HFFc6 (cell line): ENCODE data around the gene DACH2. TPM values are rescaled to one million over a fixed set of nuclear protein-coding genes. Genes with fewer than 3 reads are reported as not detected.

Experiments used
- DNase-seq: peaks from one replicate; pipeline ENCODE4 v3.0.0-alpha.2; 2018
- H3K27ac Mint-ChIP-seq: 2 replicates; pipeline ENCODE4 v1.8.0; 2020; ENCODE audit warnings: mild to moderate bottlenecking, mixed read lengths
- H3K27me3 Mint-ChIP-seq: 2 replicates; pipeline ENCODE4 v1.8.0; 2021; ENCODE audit warnings: mild to moderate bottlenecking, moderate library complexity, mixed read lengths; ENCODE audit not compliant: insufficient read depth
- H3K36me3 Mint-ChIP-seq: 2 replicates; pipeline ENCODE4 v1.8.0; 2021; ENCODE audit warnings: low read depth, mixed read lengths
- H3K4me1 Mint-ChIP-seq: 2 replicates; pipeline ENCODE4 v1.8.0; 2020; ENCODE audit warnings: low read depth, mixed read lengths
- H3K4me3 Mint-ChIP-seq: 2 replicates; pipeline ENCODE4 v1.8.0; 2020; ENCODE audit warnings: mild to moderate bottlenecking, moderate library complexity, mixed read lengths
- H3K9me3 Mint-ChIP-seq: 2 replicates; pipeline ENCODE4 v1.8.0; 2020; ENCODE audit warnings: mild to moderate bottlenecking, mixed read lengths
- total RNA-seq, 6 experiments: library from RNA; stranded (reverse); fragmentation: NEBNext Ultra II Directional; extraction: Animal tissue kit (Norgen Biotek cat#: 25700); gene quantifications; 2 replicates in 1 of 6; 3 replicates in 5 of 6; pipeline ENCODE4 v1.2.3, GENCODE V29; 2021
- TF ChIP-seq, protein P1 (sequence below): fragments of 200-600 bp; sonication (generic); IDR thresholded peaks from 2 replicates; pipeline ENCODE4 v1.5.0; 2021; ENCODE audit warnings: antibody characterized with exemption, mild to moderate bottlenecking

The DACH2 gene
- total RNA-seq, 6 experiments from 2014 or later, result not detected

DNA sequence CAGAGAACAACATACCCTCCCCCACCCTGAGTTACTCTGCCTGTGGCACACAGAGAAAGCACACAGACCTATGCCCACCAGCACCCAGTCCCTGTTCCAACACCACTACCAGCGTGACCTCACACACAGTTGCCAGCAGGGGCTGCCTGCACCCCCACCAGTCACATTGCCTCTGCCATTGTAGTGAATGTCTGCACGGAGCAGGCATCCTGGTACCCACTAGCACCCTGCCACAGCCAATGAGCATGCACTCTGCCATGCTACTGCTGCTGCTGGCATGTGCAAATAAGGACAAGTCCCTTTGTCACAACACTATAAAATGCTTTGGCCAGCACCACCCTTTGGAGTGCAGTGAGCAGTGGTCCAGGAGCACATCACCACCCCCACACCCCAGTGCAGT is 47.1 kb downstream of the DACH2 start:
- no peak for DNase-seq
- Mint-ChIP-seq H3K27ac (no peak overlapping the region), H3K4me1 (no peaks in the 10 kb centered on the region), H3K36me3 (no peaks in the 10 kb centered on the region), H3K4me3 (no peak overlapping the region), H3K9me3 (peaks cover 4% of the 10 kb centered on the region; the same call in 1 of the 2 replicates), H3K27me3 (no peaks in the 10 kb centered on the region; the same call in 1 of the 2 replicates)
- TF ChIP-seq, protein P1, sequence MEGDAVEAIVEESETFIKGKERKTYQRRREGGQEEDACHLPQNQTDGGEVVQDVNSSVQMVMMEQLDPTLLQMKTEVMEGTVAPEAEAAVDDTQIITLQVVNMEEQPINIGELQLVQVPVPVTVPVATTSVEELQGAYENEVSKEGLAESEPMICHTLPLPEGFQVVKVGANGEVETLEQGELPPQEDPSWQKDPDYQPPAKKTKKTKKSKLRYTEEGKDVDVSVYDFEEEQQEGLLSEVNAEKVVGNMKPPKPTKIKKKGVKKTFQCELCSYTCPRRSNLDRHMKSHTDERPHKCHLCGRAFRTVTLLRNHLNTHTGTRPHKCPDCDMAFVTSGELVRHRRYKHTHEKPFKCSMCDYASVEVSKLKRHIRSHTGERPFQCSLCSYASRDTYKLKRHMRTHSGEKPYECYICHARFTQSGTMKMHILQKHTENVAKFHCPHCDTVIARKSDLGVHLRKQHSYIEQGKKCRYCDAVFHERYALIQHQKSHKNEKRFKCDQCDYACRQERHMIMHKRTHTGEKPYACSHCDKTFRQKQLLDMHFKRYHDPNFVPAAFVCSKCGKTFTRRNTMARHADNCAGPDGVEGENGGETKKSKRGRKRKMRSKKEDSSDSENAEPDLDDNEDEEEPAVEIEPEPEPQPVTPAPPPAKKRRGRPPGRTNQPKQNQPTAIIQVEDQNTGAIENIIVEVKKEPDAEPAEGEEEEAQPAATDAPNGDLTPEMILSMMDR, result no peak

DNA sequence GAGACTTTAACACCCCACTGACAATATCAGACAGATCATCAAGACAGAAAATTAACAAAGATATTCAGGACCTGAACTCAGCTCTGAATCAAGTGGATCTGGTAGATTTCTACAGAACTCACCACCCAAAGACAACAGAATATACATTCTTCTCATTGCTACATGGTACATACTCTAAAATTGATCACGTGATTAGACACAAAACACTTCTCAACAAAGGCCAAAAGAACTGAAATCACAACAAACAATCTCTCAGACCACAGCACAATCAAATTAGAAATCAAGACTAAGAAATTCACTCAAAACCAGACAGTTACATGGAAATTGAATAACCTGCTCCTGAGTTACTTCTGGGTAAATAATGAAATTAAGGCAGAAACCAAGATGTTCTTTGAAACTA is 49.6 kb downstream of the DACH2 start:
- TF ChIP-seq, protein P1, result no peak
- DNase-seq, result no peak
- Mint-ChIP-seq H3K27ac (no peak overlapping the region), H3K36me3 (no peaks in the 10 kb centered on the region), H3K4me1 (no peaks in the 10 kb centered on the region), H3K4me3 (no peak overlapping the region), H3K9me3 (peaks cover 4% of the 10 kb centered on the region; the same call in 1 of the 2 replicates), H3K27me3 (no peaks in the 10 kb centered on the region; the same call in 1 of the 2 replicates)

DNA sequence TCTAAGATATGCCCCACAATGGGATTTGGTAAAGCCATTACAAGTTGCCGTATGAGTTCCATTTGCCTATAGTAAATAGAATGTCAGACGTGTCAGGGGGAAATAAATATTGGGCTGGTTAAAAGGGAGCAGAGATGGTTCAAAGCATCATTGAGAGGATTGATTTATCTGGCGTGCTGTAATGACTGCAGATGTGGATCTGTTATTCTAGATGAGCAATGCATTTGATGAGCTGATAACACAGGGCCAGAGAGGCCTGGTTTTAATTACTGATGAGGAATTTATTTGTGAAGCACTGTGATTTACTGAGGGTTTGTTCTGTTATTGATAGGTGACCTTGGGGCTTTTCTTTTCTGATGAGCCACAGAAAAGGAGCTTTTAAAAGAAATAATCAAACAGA is 62.5 kb downstream of the DACH2 start:
- Mint-ChIP-seq H3K9me3 (no peaks in the 10 kb centered on the region), H3K4me1 (no peaks in the 10 kb centered on the region), H3K27me3 (no peaks in the 10 kb centered on the region), H3K36me3 (no peaks in the 10 kb centered on the region), H3K27ac (no peak overlapping the region), H3K4me3 (no peak overlapping the region)
- TF ChIP-seq, protein P1, result no peak
- no peak for DNase-seq

DNA sequence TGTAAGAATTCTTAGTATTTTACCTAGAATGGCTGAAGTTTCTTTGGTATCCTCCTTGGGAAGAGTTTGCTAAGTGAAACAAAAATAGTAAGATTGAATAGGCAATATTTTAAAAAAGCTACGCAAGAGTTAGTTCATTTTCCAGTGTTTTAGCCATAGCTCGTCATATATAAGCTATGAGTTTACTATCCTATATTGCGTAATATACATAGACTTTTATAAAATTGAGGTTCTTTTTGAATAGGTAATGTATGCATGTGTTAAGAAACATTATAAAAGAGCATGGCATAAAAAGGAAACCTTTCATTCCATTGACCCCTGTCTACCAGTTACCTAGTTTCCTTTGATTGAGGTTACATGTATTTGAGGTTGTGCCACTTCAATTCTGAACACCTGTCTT is 67.0 kb downstream of the DACH2 start:
- no peaks in the 10 kb centered on the region for H3K4me1 Mint-ChIP-seq
- no peaks in the 10 kb centered on the region for H3K9me3 Mint-ChIP-seq
- H3K27me3 Mint-ChIP-seq, result no peaks in the 10 kb centered on the region
- H3K36me3 Mint-ChIP-seq, result no peaks in the 10 kb centered on the region
- H3K4me3 Mint-ChIP-seq, result no peak overlapping the region
- no peak for DNase-seq
- TF ChIP-seq, protein P1, result no peak
- no peak overlapping the region for H3K27ac Mint-ChIP-seq

DNA sequence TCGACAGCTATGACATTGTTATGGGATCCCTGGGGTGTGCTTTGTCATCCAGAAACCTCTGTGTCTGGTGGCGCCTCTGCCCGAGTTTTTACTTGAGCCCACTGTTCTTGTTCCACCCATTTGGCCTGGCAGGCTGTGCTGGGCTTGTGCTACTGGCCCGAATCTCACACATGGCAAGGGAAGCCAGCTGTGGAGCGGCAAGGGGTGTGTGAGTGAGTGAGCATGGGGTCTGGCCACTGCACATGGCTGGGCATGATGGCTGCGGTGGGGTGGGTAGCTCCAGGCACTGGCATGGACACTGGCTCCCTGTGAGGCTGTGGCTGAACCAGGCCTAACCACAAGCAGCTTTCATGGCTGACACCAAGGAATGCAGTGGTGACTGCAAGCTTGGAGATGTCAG is 89.2 kb downstream of the DACH2 start:
- no peak overlapping the region for H3K4me3 Mint-ChIP-seq
- TF ChIP-seq, protein P1, result no peak
- H3K9me3 Mint-ChIP-seq, result peaks cover 9% of the 10 kb centered on the region
- no peaks in the 10 kb centered on the region; the same call in 1 of the 2 replicates for H3K27me3 Mint-ChIP-seq
- H3K36me3 Mint-ChIP-seq, result no peaks in the 10 kb centered on the region
- H3K27ac Mint-ChIP-seq, result no peak overlapping the region
- no peaks in the 10 kb centered on the region for H3K4me1 Mint-ChIP-seq
- no peak for DNase-seq

DNA sequence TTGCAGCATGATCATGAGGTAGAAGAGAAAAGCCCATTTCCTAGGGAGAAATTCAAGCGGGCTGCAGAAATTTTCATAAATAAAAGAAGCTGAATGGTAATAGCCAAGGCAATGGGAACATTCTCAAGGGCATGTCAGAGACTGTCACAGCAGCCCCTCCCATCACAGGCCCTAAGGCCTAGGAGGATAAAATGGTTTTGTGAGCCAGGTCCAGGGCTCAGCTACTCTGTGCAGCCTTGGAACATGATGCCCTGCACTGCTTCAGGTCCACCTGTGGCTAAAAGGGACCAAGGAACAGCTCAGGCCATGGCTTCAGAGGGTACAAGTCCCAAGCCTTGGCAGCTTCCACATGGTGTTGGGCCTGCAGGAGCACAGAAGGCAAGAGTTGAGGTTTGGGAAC is 93.3 kb downstream of the DACH2 start:
- no peaks in the 10 kb centered on the region for H3K36me3 Mint-ChIP-seq
- no peaks in the 10 kb centered on the region for H3K4me1 Mint-ChIP-seq
- H3K27ac Mint-ChIP-seq, result no peak overlapping the region
- no peak overlapping the region for H3K4me3 Mint-ChIP-seq
- TF ChIP-seq, protein P1, result no peak
- DNase-seq, result no peak
- peaks cover 16% of the 10 kb centered on the region for H3K9me3 Mint-ChIP-seq
- H3K27me3 Mint-ChIP-seq, result no peaks in the 10 kb centered on the region
